Panc1 (cell line): ENCODE data around the gene SETD3.

ENCODE experiments used
- POLR2AphosphoS5 ChIP-seq: IDR thresholded peaks from 2 replicates; pipeline ENCODE4 v1.6.1; 2012; ENCODE audit warnings: mild to moderate bottlenecking, low read depth, low read length, moderate library complexity
- SIN3A ChIP-seq: IDR thresholded peaks from 2 replicates; pipeline ENCODE4 v1.6.1; 2012; ENCODE audit warnings: low read depth, mild to moderate bottlenecking, low read length, moderate library complexity, borderline replicate concordance; ENCODE audit not compliant: insufficient read depth
- TF ChIP-seq, protein P1 (sequence below): fragments of 450-650 bp; IDR thresholded peaks from 2 replicates; pipeline ENCODE4 v1.5.1; 2017; ENCODE audit warnings: mild to moderate bottlenecking
- TF ChIP-seq, protein P2 (sequence below), 2 experiments: IDR thresholded peaks; 2 replicates each; pipeline ENCODE4 v1.6.1; 2011 to 2012; ENCODE audit warnings: low read depth in 2 of 2, control low read depth in 1 of 2, low read length in 1 of 2, mild to moderate bottlenecking in 1 of 2, moderate library complexity in 1 of 2; ENCODE audit not compliant: insufficient read depth in 1 of 2

DNA sequence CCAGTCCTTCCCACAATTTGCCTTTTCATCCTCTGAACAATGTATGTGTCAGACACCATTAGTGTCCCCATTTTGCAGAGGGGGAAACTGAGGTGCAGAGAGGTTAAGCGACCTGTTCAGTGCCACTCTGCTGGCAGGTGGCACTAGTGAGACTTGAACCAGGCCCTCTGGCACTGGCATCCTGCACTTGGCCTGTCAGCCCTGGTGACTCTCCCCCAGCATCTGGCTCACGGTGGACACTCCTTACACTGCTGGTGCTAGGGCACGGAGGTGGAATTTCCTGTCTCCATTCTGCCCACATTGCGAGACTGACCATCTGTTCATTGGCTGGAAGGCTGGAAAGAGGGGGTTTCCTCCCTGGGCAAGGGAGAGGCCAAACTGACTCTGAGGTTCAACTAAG, 49.2 kb upstream of the SETD3 start:
- no peak for TF ChIP-seq POLR2AphosphoS5
- TF ChIP-seq, protein P1, sequence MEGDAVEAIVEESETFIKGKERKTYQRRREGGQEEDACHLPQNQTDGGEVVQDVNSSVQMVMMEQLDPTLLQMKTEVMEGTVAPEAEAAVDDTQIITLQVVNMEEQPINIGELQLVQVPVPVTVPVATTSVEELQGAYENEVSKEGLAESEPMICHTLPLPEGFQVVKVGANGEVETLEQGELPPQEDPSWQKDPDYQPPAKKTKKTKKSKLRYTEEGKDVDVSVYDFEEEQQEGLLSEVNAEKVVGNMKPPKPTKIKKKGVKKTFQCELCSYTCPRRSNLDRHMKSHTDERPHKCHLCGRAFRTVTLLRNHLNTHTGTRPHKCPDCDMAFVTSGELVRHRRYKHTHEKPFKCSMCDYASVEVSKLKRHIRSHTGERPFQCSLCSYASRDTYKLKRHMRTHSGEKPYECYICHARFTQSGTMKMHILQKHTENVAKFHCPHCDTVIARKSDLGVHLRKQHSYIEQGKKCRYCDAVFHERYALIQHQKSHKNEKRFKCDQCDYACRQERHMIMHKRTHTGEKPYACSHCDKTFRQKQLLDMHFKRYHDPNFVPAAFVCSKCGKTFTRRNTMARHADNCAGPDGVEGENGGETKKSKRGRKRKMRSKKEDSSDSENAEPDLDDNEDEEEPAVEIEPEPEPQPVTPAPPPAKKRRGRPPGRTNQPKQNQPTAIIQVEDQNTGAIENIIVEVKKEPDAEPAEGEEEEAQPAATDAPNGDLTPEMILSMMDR = no peak
- no peak for TF ChIP-seq SIN3A
- TF ChIP-seq, protein P2, sequence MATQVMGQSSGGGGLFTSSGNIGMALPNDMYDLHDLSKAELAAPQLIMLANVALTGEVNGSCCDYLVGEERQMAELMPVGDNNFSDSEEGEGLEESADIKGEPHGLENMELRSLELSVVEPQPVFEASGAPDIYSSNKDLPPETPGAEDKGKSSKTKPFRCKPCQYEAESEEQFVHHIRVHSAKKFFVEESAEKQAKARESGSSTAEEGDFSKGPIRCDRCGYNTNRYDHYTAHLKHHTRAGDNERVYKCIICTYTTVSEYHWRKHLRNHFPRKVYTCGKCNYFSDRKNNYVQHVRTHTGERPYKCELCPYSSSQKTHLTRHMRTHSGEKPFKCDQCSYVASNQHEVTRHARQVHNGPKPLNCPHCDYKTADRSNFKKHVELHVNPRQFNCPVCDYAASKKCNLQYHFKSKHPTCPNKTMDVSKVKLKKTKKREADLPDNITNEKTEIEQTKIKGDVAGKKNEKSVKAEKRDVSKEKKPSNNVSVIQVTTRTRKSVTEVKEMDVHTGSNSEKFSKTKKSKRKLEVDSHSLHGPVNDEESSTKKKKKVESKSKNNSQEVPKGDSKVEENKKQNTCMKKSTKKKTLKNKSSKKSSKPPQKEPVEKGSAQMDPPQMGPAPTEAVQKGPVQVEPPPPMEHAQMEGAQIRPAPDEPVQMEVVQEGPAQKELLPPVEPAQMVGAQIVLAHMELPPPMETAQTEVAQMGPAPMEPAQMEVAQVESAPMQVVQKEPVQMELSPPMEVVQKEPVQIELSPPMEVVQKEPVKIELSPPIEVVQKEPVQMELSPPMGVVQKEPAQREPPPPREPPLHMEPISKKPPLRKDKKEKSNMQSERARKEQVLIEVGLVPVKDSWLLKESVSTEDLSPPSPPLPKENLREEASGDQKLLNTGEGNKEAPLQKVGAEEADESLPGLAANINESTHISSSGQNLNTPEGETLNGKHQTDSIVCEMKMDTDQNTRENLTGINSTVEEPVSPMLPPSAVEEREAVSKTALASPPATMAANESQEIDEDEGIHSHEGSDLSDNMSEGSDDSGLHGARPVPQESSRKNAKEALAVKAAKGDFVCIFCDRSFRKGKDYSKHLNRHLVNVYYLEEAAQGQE (IDR thresholded peaks at IDR 0.05; ENCODE audit: insufficient read depth in 1 of 2, low read depth in 2 of 2, low read length in 1 of 2) = no peak
